Liver (tissue), 9 donors: ENCODE results near the gene ASIC4. TPM values are rescaled to one million over a fixed set of nuclear protein-coding genes. Genes with fewer than 3 reads are reported as not detected.

ENCODE experiments used
- DNase-seq: peaks from one replicate; pipeline ENCODE4 v3.0.0-alpha.2; 2017; ENCODE audit warnings: low spot score
- H3K27ac ChIP-seq, 2 donors: one replicate each; pipeline ENCODE4 v1.7.0; 2013; ENCODE audit warnings: inconsistent platforms in 2 of 2, low read length in 2 of 2, control low read depth in 1 of 2, low read depth in 1 of 2, mild to moderate bottlenecking in 1 of 2
- H3K27me3 ChIP-seq, 4 donors: one replicate each; pipeline versions ENCODE4 v1.6.1 to v1.7.0; 2013; ENCODE audit warnings: low read length in 3 of 4, inconsistent platforms in 1 of 4, mild to moderate bottlenecking in 1 of 4, moderate library complexity in 1 of 4; ENCODE audit not compliant: control insufficient read depth in 4 of 4, insufficient read depth in 4 of 4
- H3K36me3 ChIP-seq, 4 donors: one replicate each; pipeline versions ENCODE4 v1.6.1 to v1.7.0; 2013; ENCODE audit warnings: low read length in 3 of 4, mild to moderate bottlenecking in 3 of 4, low read depth in 1 of 4, moderate library complexity in 1 of 4; ENCODE audit not compliant: control insufficient read depth in 4 of 4, insufficient read depth in 3 of 4
- H3K4me1 ChIP-seq, 4 donors: one replicate each; pipeline versions ENCODE4 v1.6.1 to v1.7.0; 2013; ENCODE audit warnings: low read length in 3 of 4, mild to moderate bottlenecking in 3 of 4, moderate library complexity in 1 of 4; ENCODE audit not compliant: control insufficient read depth in 4 of 4, insufficient read depth in 4 of 4
- H3K4me3 ChIP-seq, 3 donors: one replicate each; pipeline versions ENCODE4 v1.6.1 to v1.7.0; 2013; ENCODE audit warnings: low read length in 3 of 3, control low read depth in 1 of 3, low read depth in 1 of 3, mild to moderate bottlenecking in 1 of 3
- H3K9ac ChIP-seq, 2 donors: one replicate each; pipeline ENCODE4 v1.7.0; 2013; ENCODE audit warnings: low read length in 2 of 2, mild to moderate bottlenecking in 2 of 2, moderate library complexity in 2 of 2, control low read depth in 1 of 2, low read depth in 1 of 2
- H3K9me3 ChIP-seq, 4 donors: one replicate each; pipeline versions ENCODE4 v1.6.1 to v1.7.0; 2013; ENCODE audit warnings: low read length in 3 of 4; ENCODE audit not compliant: control insufficient read depth in 4 of 4
- EGR1 ChIP-seq, 2 donors: IDR thresholded peaks; 2 replicates each; pipeline ENCODE4 v1.6.1; 2016 to 2018; ENCODE audit warnings: antibody characterized with exemption in 2 of 2, low read depth in 2 of 2
- FOXA1 ChIP-seq: IDR thresholded peaks from 2 replicates; pipeline ENCODE4 v1.6.1; 2016; ENCODE audit warnings: antibody characterized with exemption
- FOXA2 ChIP-seq: IDR thresholded peaks from 2 replicates; pipeline ENCODE4 v1.6.1; 2016; ENCODE audit warnings: antibody characterized with exemption
- GABPA ChIP-seq, 2 donors: IDR thresholded peaks in 1 of 2; conservative IDR thresholded peaks in 1 of 2; 2 replicates each; pipeline ENCODE4 v1.6.1; 2016; ENCODE audit warnings: antibody characterized with exemption in 2 of 2, mild to moderate bottlenecking in 1 of 2, moderate library complexity in 1 of 2
- HNF4A ChIP-seq, 2 donors: conservative IDR thresholded peaks; 2 replicates each; pipeline ENCODE4 v1.6.1; 2016; ENCODE audit warnings: antibody characterized with exemption in 2 of 2, mild to moderate bottlenecking in 2 of 2
- HNF4G ChIP-seq: IDR thresholded peaks from 2 replicates; pipeline ENCODE4 v1.6.1; 2016; ENCODE audit warnings: antibody characterized with exemption
- JUND ChIP-seq, 2 donors: IDR thresholded peaks; 2 replicates each; pipeline ENCODE4 v1.6.1; 2016; ENCODE audit warnings: antibody characterized with exemption in 2 of 2
- NR2F2 ChIP-seq: IDR thresholded peaks from 2 replicates; pipeline ENCODE4 v1.6.1; 2016; ENCODE audit warnings: antibody characterized with exemption
- RAD21 ChIP-seq, 2 donors: IDR thresholded peaks; 2 replicates each; pipeline ENCODE4 v1.6.1; 2016; ENCODE audit warnings: antibody characterized with exemption in 2 of 2, mild to moderate bottlenecking in 2 of 2
- RXRA ChIP-seq, 2 donors: IDR thresholded peaks; 2 replicates each; pipeline ENCODE4 v1.6.1; 2017 to 2018; ENCODE audit warnings: antibody characterized with exemption in 2 of 2, mild to moderate bottlenecking in 1 of 2
- SP1 ChIP-seq: IDR thresholded peaks from 2 replicates; pipeline ENCODE4 v1.6.1; 2018; ENCODE audit warnings: antibody characterized with exemption, mild to moderate bottlenecking
- TAF1 ChIP-seq: conservative IDR thresholded peaks from 2 replicates; pipeline ENCODE4 v1.6.1; 2016; ENCODE audit warnings: antibody characterized with exemption, mild to moderate bottlenecking
- YY1 ChIP-seq: IDR thresholded peaks from 2 replicates; pipeline ENCODE4 v1.6.1; 2016; ENCODE audit warnings: antibody characterized with exemption, mild to moderate bottlenecking
- WGBS: extraction: QIAGEN DNeasy Blood & Tissue Kit; methylation state at CpG from one replicate; pipeline ENCODE4 v1.1.7; 2013; 5-methylcytosine and 5-hydroxymethylcytosine counted together
- polyA plus RNA-seq, 2 donors: library from polyadenylated mRNA; stranded (reverse) in 1 of 2; unstranded in 1 of 2; fragments of 200-250 nt in 1 of 2; fragments of >200 nt in 1 of 2; fragmentation: Nextera tagmentation in 1 of 2; extraction: Ambion mirVana in 1 of 2; gene quantifications; one replicate each; pipeline versions ENCODE4 v1.2.1 to v1.2.3, GENCODE V29; 2013 to 2015
- total RNA-seq, 2 donors: library from RNA; depleted of rRNA; stranded (reverse); fragments of >200 nt; gene quantifications; one replicate each; pipeline ENCODE4 v1.2.3, GENCODE V29; 2014
- TF ChIP-seq, protein P1 (sequence below): IDR thresholded peaks from 2 replicates; pipeline ENCODE4 v1.6.1; 2016; ENCODE audit warnings: antibody characterized with exemption, mild to moderate bottlenecking
- TF ChIP-seq, protein P2 (sequence below): IDR thresholded peaks from 2 replicates; pipeline ENCODE4 v1.6.1; 2016; ENCODE audit warnings: antibody characterized with exemption
- TF ChIP-seq, protein P3 (sequence below): IDR thresholded peaks from 2 replicates; pipeline ENCODE4 v1.6.1; 2016; ENCODE audit warnings: antibody characterized with exemption
- TF ChIP-seq, protein P4 (sequence below): IDR thresholded peaks from 2 replicates; pipeline ENCODE4 v1.6.1; 2016; ENCODE audit warnings: antibody characterized with exemption
- TF ChIP-seq, protein P5 (sequence below): fragments of 150-350 bp; IDR thresholded peaks from 2 replicates; pipeline ENCODE4 v1.5.1; 2017; ENCODE audit warnings: improper control_type of control experiment, low read depth, low read length; ENCODE audit not compliant: missing input control
- donor health status: healthy.
- donor health status: healthy.
- donor health status: healthy.
- donor health status: healthy.
- donor health status: healthy.

ASIC4 gene
- total and polyA plus RNA-seq, 4 donors = 0.08 to 1.5 TPM; not detected in 2

DNA sequence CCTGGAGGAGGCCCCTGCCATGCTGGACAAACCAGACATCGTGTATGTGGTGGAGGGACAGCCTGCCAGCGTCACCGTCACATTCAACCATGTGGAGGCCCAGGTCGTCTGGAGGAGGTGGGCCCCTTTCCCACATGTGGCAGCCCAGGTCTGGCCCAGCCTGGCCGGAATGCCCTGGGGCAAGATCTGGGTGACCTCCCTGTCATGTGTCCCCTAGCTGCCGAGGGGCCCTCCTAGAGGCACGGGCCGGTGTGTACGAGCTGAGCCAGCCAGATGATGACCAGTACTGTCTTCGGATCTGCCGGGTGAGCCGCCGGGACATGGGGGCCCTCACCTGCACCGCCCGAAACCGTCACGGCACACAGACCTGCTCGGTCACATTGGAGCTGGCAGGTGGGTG lies 40.8 kb upstream of the ASIC4 start:
- H3K9me3 ChIP-seq = no peaks in the 10 kb centered on the region

DNA sequence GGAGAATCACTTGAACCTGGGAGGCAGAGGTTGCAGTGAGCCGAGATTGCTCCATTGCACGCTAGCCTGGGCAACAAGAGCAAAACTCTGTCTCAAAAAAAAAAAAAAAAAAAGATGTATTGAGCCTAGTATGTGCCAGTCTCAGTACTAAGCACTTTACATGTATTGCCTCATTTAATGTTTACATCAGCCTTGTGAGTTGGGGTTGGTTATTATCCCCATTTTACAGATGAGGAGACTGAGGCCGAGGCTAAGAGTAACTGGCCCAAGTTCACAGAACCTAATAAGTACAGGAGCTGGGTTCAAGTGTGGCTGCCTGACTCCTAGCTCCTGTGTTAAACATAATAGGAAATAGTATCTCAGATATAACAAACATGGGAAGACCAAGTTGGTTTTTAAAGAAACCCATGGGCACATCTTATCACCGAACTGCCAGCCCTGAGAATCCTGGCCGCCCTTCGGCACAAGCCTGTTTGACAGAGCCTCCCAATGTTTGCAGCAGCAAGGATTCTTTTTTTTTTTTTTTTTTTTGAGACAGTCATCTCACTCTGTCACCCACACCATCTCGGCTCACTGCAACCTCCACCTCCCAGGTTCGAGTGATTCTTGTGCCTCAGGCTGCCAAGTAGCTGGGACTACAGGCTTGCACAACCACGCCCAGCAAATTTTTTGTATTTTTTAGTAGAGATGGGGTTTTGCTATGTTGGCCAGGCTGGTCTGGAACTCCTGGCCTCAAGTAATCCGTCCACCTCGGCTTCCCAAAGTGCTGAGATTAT lies 39.8 kb upstream of the ASIC4 start:
- Histone ChIP-seq H3K9ac (no peak overlapping the region), H3K9me3 (no peaks in the 10 kb centered on the region), H3K27ac (no peak overlapping the region), H3K4me1 (no peaks in the 10 kb centered on the region), H3K27me3 (peaks cover 0 to 2% (median 0%) of the 10 kb centered on the region in 4 donors), H3K4me3 (no peak overlapping the region), H3K36me3 (no peaks in the 10 kb centered on the region)
- TF ChIP-seq YY1 = no peak
- no peak for TF ChIP-seq HNF4G
- TF ChIP-seq JUND (IDR thresholded peaks at IDR 0.05) = no peak
- TF ChIP-seq FOXA1 = no peak
- TF ChIP-seq, protein P1, sequence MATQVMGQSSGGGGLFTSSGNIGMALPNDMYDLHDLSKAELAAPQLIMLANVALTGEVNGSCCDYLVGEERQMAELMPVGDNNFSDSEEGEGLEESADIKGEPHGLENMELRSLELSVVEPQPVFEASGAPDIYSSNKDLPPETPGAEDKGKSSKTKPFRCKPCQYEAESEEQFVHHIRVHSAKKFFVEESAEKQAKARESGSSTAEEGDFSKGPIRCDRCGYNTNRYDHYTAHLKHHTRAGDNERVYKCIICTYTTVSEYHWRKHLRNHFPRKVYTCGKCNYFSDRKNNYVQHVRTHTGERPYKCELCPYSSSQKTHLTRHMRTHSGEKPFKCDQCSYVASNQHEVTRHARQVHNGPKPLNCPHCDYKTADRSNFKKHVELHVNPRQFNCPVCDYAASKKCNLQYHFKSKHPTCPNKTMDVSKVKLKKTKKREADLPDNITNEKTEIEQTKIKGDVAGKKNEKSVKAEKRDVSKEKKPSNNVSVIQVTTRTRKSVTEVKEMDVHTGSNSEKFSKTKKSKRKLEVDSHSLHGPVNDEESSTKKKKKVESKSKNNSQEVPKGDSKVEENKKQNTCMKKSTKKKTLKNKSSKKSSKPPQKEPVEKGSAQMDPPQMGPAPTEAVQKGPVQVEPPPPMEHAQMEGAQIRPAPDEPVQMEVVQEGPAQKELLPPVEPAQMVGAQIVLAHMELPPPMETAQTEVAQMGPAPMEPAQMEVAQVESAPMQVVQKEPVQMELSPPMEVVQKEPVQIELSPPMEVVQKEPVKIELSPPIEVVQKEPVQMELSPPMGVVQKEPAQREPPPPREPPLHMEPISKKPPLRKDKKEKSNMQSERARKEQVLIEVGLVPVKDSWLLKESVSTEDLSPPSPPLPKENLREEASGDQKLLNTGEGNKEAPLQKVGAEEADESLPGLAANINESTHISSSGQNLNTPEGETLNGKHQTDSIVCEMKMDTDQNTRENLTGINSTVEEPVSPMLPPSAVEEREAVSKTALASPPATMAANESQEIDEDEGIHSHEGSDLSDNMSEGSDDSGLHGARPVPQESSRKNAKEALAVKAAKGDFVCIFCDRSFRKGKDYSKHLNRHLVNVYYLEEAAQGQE = no peak
- TF ChIP-seq FOXA2 = no peak
- TF ChIP-seq, protein P2, sequence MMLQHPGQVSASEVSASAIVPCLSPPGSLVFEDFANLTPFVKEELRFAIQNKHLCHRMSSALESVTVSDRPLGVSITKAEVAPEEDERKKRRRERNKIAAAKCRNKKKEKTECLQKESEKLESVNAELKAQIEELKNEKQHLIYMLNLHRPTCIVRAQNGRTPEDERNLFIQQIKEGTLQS = no peak
- TF ChIP-seq, protein P3, sequence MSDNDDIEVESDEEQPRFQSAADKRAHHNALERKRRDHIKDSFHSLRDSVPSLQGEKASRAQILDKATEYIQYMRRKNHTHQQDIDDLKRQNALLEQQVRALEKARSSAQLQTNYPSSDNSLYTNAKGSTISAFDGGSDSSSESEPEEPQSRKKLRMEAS = no peak
- TF ChIP-seq RXRA (IDR thresholded peaks at IDR 0.05) = no peak
- TF ChIP-seq, protein P4, sequence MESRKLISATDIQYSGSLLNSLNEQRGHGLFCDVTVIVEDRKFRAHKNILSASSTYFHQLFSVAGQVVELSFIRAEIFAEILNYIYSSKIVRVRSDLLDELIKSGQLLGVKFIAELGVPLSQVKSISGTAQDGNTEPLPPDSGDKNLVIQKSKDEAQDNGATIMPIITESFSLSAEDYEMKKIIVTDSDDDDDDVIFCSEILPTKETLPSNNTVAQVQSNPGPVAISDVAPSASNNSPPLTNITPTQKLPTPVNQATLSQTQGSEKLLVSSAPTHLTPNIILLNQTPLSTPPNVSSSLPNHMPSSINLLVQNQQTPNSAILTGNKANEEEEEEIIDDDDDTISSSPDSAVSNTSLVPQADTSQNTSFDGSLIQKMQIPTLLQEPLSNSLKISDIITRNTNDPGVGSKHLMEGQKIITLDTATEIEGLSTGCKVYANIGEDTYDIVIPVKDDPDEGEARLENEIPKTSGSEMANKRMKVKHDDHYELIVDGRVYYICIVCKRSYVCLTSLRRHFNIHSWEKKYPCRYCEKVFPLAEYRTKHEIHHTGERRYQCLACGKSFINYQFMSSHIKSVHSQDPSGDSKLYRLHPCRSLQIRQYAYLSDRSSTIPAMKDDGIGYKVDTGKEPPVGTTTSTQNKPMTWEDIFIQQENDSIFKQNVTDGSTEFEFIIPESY = no peak
- no peak for TF ChIP-seq TAF1
- TF ChIP-seq, protein P5, sequence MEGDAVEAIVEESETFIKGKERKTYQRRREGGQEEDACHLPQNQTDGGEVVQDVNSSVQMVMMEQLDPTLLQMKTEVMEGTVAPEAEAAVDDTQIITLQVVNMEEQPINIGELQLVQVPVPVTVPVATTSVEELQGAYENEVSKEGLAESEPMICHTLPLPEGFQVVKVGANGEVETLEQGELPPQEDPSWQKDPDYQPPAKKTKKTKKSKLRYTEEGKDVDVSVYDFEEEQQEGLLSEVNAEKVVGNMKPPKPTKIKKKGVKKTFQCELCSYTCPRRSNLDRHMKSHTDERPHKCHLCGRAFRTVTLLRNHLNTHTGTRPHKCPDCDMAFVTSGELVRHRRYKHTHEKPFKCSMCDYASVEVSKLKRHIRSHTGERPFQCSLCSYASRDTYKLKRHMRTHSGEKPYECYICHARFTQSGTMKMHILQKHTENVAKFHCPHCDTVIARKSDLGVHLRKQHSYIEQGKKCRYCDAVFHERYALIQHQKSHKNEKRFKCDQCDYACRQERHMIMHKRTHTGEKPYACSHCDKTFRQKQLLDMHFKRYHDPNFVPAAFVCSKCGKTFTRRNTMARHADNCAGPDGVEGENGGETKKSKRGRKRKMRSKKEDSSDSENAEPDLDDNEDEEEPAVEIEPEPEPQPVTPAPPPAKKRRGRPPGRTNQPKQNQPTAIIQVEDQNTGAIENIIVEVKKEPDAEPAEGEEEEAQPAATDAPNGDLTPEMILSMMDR = no peak
- no peak for TF ChIP-seq GABPA (IDR thresholded peaks at IDR 0.05 in 1 of 2, conservative IDR thresholded peaks at IDR 0.05 in 1 of 2)
- TF ChIP-seq SP1 = no peak
- TF ChIP-seq NR2F2 = no peak
- no peak for TF ChIP-seq RAD21 (IDR thresholded peaks at IDR 0.05)
- no peak for TF ChIP-seq EGR1 (IDR thresholded peaks at IDR 0.05; ENCODE audit: low read depth in 2 of 2)
- no peak for TF ChIP-seq HNF4A (conservative IDR thresholded peaks at IDR 0.05)
- no peak for DNase-seq
- WGBS = 72% methylated on average over 11 of the region's 11 CpGs

More for the DNA sequence above, 40.8 kb upstream of the ASIC4 start:
- 91% methylated on average over 18 of the region's 18 CpGs for WGBS
- no peak overlapping the region for H3K4me3 ChIP-seq
- H3K27ac ChIP-seq = no peak overlapping the region
- no peaks in the 10 kb centered on the region for H3K4me1 ChIP-seq
- no peak for TF ChIP-seq RAD21 (IDR thresholded peaks at IDR 0.05)
- TF ChIP-seq, protein P4 = no peak
- DNase-seq = no peak
- H3K36me3 ChIP-seq = no peaks in the 10 kb centered on the region
- H3K9ac ChIP-seq = no peak overlapping the region
- peaks cover 0 to 2% (median 0%) of the 10 kb centered on the region in 4 donors for H3K27me3 ChIP-seq
